BJ (cell line): ENCODE results near the gene MYO15B. TPM values are rescaled to one million over a fixed set of nuclear protein-coding genes. Genes with fewer than 3 reads are reported as not detected.

Source experiments
- CTCF ChIA-PET: fragments of 350-600 bp; formaldehyde crosslinking; extraction: SDS; loops from one replicate; lab custom pipeline; 2021; ENCODE audit warnings: antibody characterized with exemption, inconsistent platforms; lab: Yijun Ruan, JAX
- POLR2A ChIA-PET: fragments of 300-600 bp; sonication (Branson Sonifier 250); formaldehyde crosslinking; extraction: SDS; loops from one replicate; lab custom pipeline; 2021; ENCODE audit warnings: antibody characterized with exemption; lab: Charles Lee
- DNase-seq: peaks from one replicate; pipeline ENCODE4 v3.0.0-alpha.2; 2011; ENCODE audit warnings: low read depth
- H3K27me3 ChIP-seq: 2 replicates; pipeline ENCODE4 v1.6.0; 2011; ENCODE audit warnings: low read length; ENCODE audit not compliant: control insufficient read depth, insufficient read depth
- H3K36me3 ChIP-seq: 2 replicates; pipeline ENCODE4 v1.5.1; 2011; ENCODE audit warnings: low read length; ENCODE audit not compliant: control insufficient read depth, insufficient read depth
- H3K4me3 ChIP-seq: 2 replicates; pipeline ENCODE4 v1.5.1; 2011; ENCODE audit warnings: low read depth, mild to moderate bottlenecking, control low read depth, low read length
- polyA plus RNA-seq: library from polyadenylated mRNA; depleted of rRNA; stranded (reverse); fragments of >200 nt; gene quantifications from 2 replicates; pipeline ENCODE4 v1.2.3, GENCODE V29; 2011
- TF ChIP-seq, protein P1 (sequence below): IDR thresholded peaks from 2 replicates; pipeline ENCODE4 v1.5.1; 2011; ENCODE audit warnings: low read depth, mild to moderate bottlenecking, control low read depth, inconsistent platforms, low read length, moderate library complexity; ENCODE audit not compliant: insufficient read depth

Gene MYO15B
- polyA plus RNA-seq, 1 experiment = 1.3 TPM

DNA sequence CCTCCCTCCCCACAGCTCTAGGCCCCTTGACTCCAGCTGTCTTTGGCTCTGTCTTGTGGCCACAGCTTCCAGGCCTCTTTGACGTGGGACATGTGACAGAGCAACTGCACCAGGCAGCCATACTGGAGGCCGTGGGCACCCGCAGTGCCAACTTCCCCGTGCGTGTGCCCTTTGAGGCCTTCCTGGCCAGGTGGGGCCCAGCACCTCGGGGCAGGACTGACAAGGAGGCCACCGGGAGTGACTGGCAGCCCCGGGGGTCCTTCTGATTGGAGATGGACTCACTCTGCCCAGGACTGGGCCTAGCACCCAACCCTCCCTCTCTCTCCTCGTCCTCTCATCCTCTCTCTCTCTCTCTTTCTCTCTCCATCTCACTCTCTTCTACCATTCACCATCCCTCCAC, 15.5 kb downstream of the MYO15B start:
- no peak for DNase-seq
- H3K27me3 ChIP-seq = no peaks in the 10 kb centered on the region
- H3K4me3 ChIP-seq = no peak overlapping the region
- ChIA-PET POLR2A (no interaction called here), CTCF (interaction anchor here (0.6 to 5.7 kb wide), 5 partner anchors 12 to 146 kb away, joined by 3 to 42 read pairs (median 17); partner anchors contain the start of gene SMIM5)
- TF ChIP-seq, protein P1, sequence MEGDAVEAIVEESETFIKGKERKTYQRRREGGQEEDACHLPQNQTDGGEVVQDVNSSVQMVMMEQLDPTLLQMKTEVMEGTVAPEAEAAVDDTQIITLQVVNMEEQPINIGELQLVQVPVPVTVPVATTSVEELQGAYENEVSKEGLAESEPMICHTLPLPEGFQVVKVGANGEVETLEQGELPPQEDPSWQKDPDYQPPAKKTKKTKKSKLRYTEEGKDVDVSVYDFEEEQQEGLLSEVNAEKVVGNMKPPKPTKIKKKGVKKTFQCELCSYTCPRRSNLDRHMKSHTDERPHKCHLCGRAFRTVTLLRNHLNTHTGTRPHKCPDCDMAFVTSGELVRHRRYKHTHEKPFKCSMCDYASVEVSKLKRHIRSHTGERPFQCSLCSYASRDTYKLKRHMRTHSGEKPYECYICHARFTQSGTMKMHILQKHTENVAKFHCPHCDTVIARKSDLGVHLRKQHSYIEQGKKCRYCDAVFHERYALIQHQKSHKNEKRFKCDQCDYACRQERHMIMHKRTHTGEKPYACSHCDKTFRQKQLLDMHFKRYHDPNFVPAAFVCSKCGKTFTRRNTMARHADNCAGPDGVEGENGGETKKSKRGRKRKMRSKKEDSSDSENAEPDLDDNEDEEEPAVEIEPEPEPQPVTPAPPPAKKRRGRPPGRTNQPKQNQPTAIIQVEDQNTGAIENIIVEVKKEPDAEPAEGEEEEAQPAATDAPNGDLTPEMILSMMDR = no peak
- H3K36me3 ChIP-seq = no peaks in the 10 kb centered on the region

DNA sequence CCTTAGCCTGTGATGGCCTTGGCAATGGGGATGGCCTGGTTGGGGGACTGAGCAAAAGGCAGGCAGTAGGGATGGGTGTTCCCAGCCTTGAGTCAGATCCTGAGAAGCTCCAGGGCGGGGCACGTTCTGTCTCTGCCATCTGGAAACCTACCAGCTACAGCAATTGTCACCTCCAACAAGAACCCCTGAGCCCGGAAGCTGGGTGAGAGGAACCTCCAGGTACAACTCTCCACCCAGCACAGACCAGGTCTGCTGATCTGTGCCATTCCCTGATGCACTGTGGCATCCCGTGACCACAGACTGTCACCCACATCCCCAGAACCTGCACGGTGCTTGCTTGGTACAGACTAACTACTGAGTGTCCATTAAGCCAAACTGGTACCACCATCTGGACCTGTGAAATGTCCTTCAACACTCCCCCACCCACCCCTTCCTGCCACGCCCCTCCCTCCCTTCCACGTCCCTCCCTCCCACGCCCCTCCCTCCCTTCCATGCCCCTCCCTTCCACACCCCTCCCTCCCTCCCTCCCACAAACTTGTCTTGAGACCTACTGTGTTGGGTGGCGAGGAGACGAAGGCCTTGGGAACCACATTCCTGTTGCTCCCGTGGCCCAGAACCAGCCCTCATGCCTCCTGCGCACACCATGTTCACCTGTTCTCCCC, 16.6 kb downstream of the MYO15B start:
- H3K36me3 ChIP-seq = no peaks in the 10 kb centered on the region
- no peak for DNase-seq
- ChIA-PET POLR2A (no interaction called here), CTCF (interaction anchor here (1.0 to 5.7 kb wide), 3 partner anchors 11 to 145 kb away, joined by 6 to 42 read pairs (median 37); partner anchors contain the start of gene SMIM5)
- TF ChIP-seq, protein P1 = no peak
- H3K27me3 ChIP-seq = no peaks in the 10 kb centered on the region
- no peak overlapping the region for H3K4me3 ChIP-seq

DNA sequence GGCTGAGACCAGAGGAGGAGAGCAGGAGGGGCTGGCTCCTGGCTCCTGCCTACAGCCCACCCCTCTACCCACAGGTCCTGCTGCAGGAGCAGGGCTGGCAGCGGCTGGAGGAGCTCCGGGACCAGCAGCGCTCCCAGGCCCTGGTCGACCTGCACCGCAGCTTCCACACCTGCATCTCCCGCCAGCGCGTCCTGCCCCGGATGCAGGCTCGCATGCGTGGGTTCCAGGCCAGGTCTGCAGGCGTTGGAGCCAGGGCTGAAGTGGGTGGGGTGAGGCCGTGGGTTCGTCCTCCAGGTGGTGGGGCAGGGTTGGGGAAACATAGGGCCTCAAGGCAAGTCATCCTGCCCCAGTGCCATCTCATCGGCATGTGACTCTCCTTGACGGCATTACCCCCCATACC, 18.2 kb downstream of the MYO15B start:
- DNase-seq = no peak
- CTCF ChIA-PET = interaction anchor here (0.7 to 5.7 kb wide), 3 partner anchors 9 to 18 kb away, joined by 3 to 37 read pairs (median 4); no protein-coding TSS in a partner anchor
- no peaks in the 10 kb centered on the region for H3K36me3 ChIP-seq
- no peaks in the 10 kb centered on the region for H3K27me3 ChIP-seq
- TF ChIP-seq, protein P1 = no peak
- no peak overlapping the region for H3K4me3 ChIP-seq
- POLR2A ChIA-PET = no interaction called here

GRCh38 chr17:75607086-75607485, 19.5 kb downstream of the MYO15B start:
- Histone ChIP-seq H3K36me3 (no peaks in the 10 kb centered on the region), H3K27me3 (no peaks in the 10 kb centered on the region), H3K4me3 (no peak overlapping the region)
- ChIA-PET CTCF (interaction anchor here (1.8 to 2.6 kb wide), 2 partner anchors 18 to 146 kb away, joined by 6 to 9 read pairs; no protein-coding TSS in a partner anchor), POLR2A (no interaction called here)
- DNase-seq = no peak
- TF ChIP-seq, protein P1 = no peak

GRCh38 chr17:75610103-75610984, 22.7 kb downstream of the MYO15B start:
- no peak overlapping the region for H3K4me3 ChIP-seq
- TF ChIP-seq, protein P1 = no peak
- CTCF ChIA-PET = interaction anchor here (0.6 to 2.9 kb wide), 6 partner anchors 9 to 23 kb away, joined by 3 to 16 read pairs (median 6); partner anchors contain the start of gene SMIM5
- DNase-seq = no peak
- POLR2A ChIA-PET = no interaction called here
- no peaks in the 10 kb centered on the region for H3K27me3 ChIP-seq
- no peaks in the 10 kb centered on the region for H3K36me3 ChIP-seq
